Mucosa of descending colon (tissue), 3 donors: ENCODE results near the gene NIPBL. TPM values are rescaled to one million over a fixed set of nuclear protein-coding genes. Genes with fewer than 3 reads are reported as not detected.

Source experiments
- ATAC-seq: fragments of 200-7000 bp; cut with Tn5 transposase; one replicate; pipeline ENCODE4 v1.9.1; 2020; ENCODE audit warnings: mild to moderate bottlenecking, moderate library complexity
- DNase-seq, 3 donors: peaks; one replicate each; pipeline ENCODE4 v3.0.0-alpha.2; 2020
- H3K36me3 ChIP-seq: fragments of 200-600 bp; one replicate; pipeline ENCODE4 v1.8.0; 2021; ENCODE audit warnings: low read depth, mild to moderate bottlenecking
- H3K4me1 ChIP-seq: fragments of 200-600 bp; one replicate; pipeline ENCODE4 v1.8.0; 2021; ENCODE audit warnings: low read depth, mild to moderate bottlenecking
- H3K4me3 ChIP-seq: fragments of 200-600 bp; one replicate; pipeline ENCODE4 v1.8.0; 2021; ENCODE audit warnings: mild to moderate bottlenecking
- H3K9me3 ChIP-seq: fragments of 200-600 bp; one replicate; pipeline ENCODE4 v1.8.0; 2021; ENCODE audit warnings: mild to moderate bottlenecking
- intact Hi-C, 2 donors: fragments of 100-400 bp; cut with DNase I in 1 of 2; cut with micrococcal nuclease in 1 of 2; formaldehyde crosslinking; loops; one replicate each; pipeline versions ENCODE4 v1.11.0 to v1.11.1; 2022; cut with DNase I, micrococcal nuclease
- total RNA-seq, 3 donors: library from RNA; stranded (reverse); fragmentation: NEBNext Ultra II Directional in 2 of 3; extraction: Animal tissue kit (Norgen Biotek cat#: 25700) in 2 of 3; gene quantifications; one replicate each; pipeline versions ENCODE4 v1.2.1 to v1.2.4, GENCODE V29; 2021 to 2023
- TF ChIP-seq, protein P1 (sequence below): fragments of 200-600 bp; IDR thresholded peaks from one replicate; pipeline ENCODE4 v1.8.0; 2022; ENCODE audit warnings: antibody characterized with exemption, mild to moderate bottlenecking
- donor health status: DM: no; HTN: no; CAD: no; lungs with moderate emphysema.
- donor health status: DM: no; HTN: no; CAD: no.
- donor health status: DM: no; HTN: yes; CAD: no.

The NIPBL gene
- total RNA-seq, 3 donors from 2014 or later: 50.4 to 80.8 (median 77.2) TPM

- intact Hi-C loops: no loop called here
- H3K9me3 ChIP-seq: no peaks in the 10 kb centered on the region
- ATAC-seq (no peak), DNase-seq (no peak)
- TF ChIP-seq, protein P1, sequence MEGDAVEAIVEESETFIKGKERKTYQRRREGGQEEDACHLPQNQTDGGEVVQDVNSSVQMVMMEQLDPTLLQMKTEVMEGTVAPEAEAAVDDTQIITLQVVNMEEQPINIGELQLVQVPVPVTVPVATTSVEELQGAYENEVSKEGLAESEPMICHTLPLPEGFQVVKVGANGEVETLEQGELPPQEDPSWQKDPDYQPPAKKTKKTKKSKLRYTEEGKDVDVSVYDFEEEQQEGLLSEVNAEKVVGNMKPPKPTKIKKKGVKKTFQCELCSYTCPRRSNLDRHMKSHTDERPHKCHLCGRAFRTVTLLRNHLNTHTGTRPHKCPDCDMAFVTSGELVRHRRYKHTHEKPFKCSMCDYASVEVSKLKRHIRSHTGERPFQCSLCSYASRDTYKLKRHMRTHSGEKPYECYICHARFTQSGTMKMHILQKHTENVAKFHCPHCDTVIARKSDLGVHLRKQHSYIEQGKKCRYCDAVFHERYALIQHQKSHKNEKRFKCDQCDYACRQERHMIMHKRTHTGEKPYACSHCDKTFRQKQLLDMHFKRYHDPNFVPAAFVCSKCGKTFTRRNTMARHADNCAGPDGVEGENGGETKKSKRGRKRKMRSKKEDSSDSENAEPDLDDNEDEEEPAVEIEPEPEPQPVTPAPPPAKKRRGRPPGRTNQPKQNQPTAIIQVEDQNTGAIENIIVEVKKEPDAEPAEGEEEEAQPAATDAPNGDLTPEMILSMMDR: no peak
- H3K4me1 ChIP-seq: peaks cover 15% of the 10 kb centered on the region
- no peaks in the 10 kb centered on the region for H3K36me3 ChIP-seq
- no peak overlapping the region for H3K4me3 ChIP-seq
Observed at GRCh38 chr5:36953043-36953442, 76.5 kb downstream of the NIPBL start.

DNA sequence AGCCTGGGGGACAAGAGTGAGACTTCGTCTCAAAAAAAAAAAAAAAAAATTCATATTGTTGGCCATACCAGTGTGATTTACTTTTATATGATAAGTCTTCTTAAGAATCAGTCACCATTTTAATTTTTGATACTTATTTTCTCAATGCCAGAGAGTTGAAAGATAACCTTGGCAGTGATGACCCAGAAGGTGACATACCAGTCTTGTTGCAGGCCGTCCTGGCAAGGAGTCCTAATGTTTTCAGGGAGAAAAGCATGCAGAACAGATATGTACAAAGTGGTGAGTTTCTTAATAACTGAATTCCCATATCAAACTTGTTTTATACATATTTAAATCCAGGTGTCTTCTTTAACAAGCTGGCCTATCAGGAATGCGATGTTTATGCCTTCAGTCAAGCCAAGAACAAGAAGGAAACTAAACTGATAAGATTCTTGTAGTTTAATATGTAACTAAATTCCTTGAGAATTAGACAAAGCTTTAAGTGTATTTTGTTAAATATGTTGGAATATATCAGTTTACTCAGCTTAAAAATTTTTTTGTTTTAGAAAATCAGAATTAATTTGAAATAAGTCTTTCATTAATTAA lies 81.5 kb downstream of the NIPBL start:
- intact Hi-C loops: no loop called here
- ATAC-seq (no peak), DNase-seq (no peak)
- H3K4me3 ChIP-seq: no peak overlapping the region
- no peaks in the 10 kb centered on the region for H3K4me1 ChIP-seq
- TF ChIP-seq, protein P1: no peak
- no peaks in the 10 kb centered on the region for H3K9me3 ChIP-seq
- no peaks in the 10 kb centered on the region for H3K36me3 ChIP-seq

DNA sequence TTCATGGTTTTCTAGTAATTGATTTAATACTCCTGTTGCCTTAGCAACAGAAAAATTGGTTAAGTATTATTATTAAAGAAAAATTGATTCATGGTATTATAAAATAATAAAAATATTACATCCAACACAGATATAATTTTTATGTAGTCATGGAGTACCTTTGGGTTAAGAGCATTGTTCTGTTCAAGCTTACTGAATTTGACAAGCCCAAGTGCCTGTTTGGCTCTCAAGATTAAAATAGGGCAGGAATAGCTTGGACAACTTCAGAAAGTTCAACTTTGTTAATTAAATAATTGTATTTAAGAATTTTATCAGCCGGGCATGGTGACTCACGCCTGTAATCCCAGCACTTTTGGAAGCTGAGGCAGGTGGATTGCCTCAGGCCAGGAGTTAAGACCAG lies 82.0 kb downstream of the NIPBL start:
- ATAC-seq: no peak
- Histone ChIP-seq H3K9me3 (no peaks in the 10 kb centered on the region), H3K4me3 (no peak overlapping the region), H3K4me1 (no peaks in the 10 kb centered on the region), H3K36me3 (no peaks in the 10 kb centered on the region)
- no peak for DNase-seq
- TF ChIP-seq, protein P1: no peak
- intact Hi-C loops: no loop called here

DNA sequence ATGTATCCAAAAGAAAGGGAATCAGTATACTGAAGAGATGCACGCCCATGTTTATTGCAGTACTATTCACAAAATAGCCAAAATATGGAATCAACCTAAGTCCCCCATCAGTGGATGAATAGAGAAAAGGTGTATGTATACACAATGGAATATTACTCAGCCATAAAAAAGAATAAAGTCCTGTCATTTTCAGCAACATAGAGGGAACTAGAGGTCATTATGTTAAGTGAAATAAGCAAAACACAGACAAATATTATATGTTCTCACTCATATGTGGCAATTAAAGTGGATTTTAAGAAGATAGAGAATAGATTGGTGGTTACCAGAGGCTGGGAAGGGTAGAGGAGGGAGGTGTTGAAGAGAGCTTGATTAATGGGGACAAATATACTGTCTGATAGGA lies 88.6 kb downstream of the NIPBL start:
- TF ChIP-seq, protein P1: no peak
- no peaks in the 10 kb centered on the region for H3K4me1 ChIP-seq
- H3K36me3 ChIP-seq: no peaks in the 10 kb centered on the region
- H3K4me3 ChIP-seq: no peak overlapping the region
- DNase-seq (no peak), ATAC-seq (no peak)
- H3K9me3 ChIP-seq: no peaks in the 10 kb centered on the region
- intact Hi-C loops: no loop called here

GRCh38 chr5:36969700-36970395 lies 93.3 kb downstream of the NIPBL start:
- no peak overlapping the region for H3K4me3 ChIP-seq
- no peak for ATAC-seq
- TF ChIP-seq, protein P1: no peak
- H3K9me3 ChIP-seq: no peaks in the 10 kb centered on the region
- H3K36me3 ChIP-seq: no peaks in the 10 kb centered on the region
- intact Hi-C loops: no loop called here
- no peaks in the 10 kb centered on the region for H3K4me1 ChIP-seq
- DNase-seq: no peak
